Eye (tissue), 1 donor: ENCODE results near the gene TRAF3IP3.

Experiments
- DNase-seq: peaks from one replicate; pipeline ENCODE4 v3.0.0-alpha.2; 2015

The TRAF3IP3 gene, protein sequence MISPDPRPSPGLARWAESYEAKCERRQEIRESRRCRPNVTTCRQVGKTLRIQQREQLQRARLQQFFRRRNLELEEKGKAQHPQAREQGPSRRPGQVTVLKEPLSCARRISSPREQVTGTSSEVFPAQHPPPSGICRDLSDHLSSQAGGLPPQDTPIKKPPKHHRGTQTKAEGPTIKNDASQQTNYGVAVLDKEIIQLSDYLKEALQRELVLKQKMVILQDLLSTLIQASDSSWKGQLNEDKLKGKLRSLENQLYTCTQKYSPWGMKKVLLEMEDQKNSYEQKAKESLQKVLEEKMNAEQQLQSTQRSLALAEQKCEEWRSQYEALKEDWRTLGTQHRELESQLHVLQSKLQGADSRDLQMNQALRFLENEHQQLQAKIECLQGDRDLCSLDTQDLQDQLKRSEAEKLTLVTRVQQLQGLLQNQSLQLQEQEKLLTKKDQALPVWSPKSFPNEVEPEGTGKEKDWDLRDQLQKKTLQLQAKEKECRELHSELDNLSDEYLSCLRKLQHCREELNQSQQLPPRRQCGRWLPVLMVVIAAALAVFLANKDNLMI

DNA sequence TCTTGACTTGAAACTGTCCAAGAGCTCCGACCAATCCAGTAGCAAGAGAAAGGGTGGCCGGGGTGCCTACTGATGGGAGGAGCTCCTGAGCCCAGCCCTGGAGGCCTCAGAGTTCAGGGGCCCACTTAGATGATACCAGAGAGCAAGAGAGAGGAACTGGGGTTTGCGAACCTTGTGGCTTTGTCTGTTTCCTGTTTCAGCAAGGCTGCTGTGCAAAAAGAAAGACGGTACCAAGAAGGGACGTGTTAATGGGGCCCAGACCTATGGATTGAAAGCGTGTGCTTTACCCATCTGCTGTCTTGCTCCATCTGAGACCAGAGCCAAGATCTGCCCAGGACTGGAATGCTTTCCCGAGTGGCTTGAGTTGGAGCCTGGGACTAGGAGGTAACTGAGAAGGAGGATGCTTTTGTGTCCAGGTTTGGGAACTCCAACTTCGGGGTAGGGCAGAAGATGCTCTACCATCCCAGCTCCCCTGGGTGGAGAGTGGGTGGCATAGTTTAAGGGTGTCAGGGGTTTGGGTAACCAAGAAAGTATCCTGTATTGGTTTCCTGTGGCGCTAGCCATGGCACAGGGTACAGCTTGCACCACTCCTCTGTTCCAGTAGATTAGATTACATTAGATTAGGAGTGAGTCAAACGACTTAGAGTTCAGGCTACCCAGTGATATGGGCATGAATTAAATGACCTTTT, at the start of gene TRAF3IP3:
TSS of gene TRAF3IP3 (plus strand) at position 128 of the 689 bp plus-strand sequence. CDS start 3,987 bp downstream, outside the sequence.
- no peak for DNase-seq

DNA sequence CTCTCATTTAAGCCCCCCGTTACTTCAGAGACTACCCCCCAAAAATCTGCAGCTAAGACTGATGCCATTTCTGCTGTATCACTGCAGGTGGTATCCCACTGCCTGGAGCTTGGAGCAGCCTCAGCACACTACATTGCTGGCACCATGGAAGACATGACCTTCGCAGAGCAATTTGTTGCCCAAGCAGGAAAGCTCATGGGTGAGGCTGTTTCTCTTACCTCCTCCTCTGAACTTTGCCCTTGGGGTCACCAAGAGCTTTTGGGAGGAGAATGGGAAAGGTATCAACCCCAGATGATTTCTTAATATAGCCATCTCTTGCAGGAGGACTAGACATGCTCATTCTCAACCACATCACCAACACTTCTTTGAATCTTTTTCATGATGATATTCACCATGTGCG, 49.2 kb upstream of the TRAF3IP3 start:
- DNase-seq, result no peak

DNA sequence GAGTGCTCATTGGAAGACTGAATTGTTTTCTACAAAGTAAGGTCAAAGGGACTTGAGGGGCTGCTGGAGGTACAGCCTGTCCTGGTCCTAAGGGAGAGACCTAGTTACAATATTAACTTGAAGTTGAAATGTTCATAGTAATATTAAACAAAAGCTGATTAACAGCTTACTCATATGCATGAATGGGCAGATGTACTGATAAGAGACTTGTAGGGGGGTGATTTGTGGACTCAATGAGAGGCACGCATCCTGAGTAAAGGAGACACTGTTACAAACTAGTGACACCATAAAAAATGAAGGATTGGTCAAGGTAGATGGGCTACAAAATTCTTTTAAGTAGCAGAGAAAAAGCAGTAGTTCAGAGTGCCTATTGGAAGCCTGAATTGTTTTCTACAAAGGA, 48.5 kb upstream of the TRAF3IP3 start:
- DNase-seq, result no peak

DNA sequence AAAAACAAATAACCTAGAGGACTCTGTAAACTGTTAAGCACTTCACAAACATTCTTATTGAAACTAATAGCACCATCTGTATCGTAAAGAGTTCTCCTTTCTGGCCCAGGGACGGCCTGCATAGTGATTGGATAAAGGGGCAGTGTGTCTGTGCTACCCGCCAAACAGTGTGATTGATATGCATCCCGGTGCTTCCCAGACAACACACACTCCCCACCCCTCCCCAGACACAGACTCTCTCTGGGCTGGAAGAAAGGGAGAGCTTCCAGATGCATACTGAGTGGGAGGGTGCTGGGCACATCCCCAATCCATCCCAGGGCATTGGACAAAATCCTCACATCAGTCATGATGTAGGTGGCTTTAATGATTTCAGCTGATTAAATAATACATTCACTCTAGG, 47.6 kb upstream of the TRAF3IP3 start:
- no peak for DNase-seq

DNA sequence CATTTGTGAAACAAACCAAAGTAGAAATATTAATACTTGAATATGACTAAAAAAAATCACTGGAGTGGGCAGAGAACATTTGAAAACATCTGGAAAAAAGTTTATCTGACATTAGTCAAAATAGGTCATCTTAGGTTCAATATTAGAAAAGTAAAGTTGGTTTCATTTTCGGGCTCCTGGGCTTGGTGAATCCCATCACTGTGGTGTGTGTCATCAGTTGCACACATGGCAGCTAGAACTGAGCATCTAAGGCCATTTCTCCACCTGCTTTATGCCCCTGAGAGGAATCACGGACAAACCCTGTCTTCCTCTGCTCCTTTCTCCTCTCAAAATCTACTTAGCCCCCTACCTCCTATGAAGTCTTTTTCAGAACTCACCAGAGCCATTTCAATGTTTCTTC, 45.8 kb upstream of the TRAF3IP3 start:
- no peak for DNase-seq

DNA sequence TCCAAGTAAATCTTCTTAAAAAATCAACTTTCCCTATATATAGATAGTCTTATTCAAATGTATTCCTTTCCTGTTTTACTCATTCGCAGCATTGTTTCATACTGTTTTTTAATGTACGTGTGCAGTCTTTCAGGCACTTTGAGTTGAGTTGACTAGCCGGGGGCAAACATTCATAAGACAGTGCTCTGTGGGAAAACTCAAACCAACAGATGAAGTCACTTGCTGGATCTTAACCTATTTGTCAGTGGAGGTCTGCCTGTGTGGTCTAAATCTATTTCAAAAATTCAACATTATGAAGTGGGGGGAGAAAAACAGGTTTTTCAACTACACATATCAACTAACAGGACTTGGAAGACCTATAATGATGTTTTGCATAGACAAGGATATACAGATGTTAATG, 45.0 kb upstream of the TRAF3IP3 start:
- DNase-seq, result peak; percentile 16

DNA sequence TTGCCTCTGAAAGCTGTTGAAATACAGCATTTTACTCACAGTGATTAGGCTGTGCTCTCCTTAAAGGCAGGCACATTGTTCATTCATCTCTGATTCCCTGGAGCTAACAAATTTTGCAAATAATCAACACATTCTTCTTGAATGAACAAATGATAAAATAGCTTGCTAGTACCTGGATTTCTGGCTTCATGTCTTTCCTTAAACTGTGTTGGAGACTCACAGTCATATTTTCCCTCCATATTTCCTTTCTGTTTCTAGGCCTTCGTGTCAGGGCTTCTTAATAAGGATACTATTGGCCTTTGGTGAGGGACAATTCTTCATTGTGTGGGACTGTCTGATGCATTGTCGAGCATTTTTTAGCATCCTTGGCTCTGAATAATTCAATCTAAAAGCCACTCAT, 41.5 kb upstream of the TRAF3IP3 start:
- no peak for DNase-seq

DNA sequence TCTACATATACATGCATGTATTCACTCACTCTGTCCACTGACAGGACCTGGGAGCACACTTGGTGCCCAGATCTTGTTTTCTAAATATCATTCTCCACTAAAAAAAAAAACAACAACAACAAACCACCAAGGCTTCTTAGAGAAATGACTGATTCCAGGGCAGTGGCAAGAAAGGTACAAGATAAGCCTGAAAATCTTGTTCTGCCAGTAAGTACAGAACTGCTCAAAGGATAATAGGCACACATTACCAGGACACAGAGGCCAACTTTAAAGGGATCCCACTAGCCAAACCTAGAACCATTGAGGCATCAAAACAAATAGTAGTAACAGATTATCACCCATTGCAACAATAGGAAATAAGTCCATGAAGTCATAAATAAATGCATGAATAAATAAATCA, 40.5 kb upstream of the TRAF3IP3 start:
- DNase-seq, result no peak

DNA sequence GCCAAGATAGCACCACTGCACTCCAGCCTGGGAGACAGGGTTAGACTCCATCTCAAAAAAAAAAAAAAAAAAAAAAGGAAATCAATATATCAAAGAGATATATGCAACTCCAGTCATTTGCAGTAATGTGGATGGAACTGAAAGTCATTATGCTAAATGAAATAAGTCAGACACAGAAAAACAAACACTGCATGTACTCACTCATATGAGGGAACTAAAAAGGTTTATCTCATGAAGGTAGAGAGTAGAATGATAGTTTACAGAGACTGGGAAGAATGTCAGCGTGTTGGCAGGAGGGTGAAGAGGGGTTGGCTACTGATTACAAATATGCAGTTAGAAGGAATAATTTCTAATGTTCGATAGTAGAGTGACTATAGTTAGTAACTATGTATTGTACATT, 38.0 kb upstream of the TRAF3IP3 start:
- no peak for DNase-seq

DNA sequence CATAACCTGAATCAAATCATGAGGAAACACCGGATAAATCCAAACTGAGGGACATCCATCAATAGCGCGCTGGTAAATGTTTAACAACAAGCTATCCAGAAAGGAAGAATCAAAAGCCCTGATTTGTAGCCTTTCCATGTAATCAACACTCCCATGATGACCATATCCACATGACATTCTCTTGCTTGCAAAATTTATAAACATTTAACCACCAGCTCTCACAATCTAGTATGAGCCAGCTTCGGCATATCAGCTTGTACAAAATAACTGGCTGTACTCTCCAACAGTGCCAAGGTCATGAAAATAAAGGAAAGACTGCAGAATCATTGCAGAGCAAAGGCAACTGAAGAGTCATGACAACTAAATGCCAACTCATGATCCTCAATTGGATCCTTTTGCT, 35.5 kb upstream of the TRAF3IP3 start:
- DNase-seq, result no peak

DNA sequence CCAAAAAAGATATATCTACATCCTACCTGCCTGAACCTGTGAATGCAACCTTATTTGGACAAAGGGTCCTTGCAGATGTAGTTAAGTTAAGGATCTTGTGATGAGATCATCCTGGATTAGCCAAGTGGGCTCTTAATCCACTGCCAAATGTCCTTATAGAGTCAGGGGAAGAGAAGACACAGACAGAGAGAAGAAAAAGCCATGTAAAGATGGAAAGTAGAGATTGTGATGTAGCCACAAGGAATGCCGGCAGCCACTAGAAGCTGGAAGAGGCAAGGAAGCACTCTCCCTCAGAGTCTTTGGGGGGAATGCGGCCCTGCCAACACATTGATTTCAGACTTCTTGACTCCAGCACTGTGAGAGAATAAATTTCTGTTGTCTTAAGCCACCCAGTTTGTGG, 35.0 kb upstream of the TRAF3IP3 start:
- DNase-seq, result no peak

DNA sequence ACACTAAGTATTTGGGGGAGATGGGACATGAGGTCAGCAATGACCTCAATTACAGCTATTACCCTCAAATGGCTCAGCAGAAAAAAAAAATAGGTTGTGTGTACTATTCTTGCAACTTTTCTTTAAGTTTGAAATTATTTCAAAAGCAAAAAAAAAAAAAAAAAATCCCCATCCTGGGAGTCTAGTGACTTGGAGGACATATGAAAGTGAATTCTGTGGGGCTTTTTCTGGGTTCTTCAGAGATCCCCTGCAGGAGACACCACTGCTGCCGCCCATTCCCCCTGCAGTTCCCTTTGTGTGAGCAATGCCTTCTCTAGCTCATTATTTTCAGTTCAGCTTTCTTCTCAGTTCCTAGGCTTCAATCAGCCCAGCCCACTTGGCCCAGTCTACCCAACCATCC, 34.5 kb upstream of the TRAF3IP3 start:
- DNase-seq, result no peak

DNA sequence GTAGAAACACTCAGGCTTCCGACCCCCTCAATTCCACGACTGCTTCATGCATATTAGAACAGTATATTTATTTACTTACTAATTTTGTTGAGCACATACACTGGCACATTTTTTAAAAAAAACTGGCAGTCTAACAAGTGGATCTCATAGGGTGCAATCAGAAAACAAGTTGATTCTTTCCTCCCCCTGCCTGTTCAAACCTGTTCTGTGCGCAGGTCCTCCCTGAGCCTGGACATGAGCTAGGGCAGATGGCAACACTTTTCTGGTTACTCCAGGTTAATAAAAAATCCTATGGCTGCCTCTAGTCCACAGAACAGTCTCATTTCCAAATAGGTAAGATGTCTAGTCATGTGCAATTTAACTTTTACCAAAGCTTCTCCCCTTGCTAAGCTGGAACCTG, 32.6 kb upstream of the TRAF3IP3 start:
- no peak for DNase-seq

DNA sequence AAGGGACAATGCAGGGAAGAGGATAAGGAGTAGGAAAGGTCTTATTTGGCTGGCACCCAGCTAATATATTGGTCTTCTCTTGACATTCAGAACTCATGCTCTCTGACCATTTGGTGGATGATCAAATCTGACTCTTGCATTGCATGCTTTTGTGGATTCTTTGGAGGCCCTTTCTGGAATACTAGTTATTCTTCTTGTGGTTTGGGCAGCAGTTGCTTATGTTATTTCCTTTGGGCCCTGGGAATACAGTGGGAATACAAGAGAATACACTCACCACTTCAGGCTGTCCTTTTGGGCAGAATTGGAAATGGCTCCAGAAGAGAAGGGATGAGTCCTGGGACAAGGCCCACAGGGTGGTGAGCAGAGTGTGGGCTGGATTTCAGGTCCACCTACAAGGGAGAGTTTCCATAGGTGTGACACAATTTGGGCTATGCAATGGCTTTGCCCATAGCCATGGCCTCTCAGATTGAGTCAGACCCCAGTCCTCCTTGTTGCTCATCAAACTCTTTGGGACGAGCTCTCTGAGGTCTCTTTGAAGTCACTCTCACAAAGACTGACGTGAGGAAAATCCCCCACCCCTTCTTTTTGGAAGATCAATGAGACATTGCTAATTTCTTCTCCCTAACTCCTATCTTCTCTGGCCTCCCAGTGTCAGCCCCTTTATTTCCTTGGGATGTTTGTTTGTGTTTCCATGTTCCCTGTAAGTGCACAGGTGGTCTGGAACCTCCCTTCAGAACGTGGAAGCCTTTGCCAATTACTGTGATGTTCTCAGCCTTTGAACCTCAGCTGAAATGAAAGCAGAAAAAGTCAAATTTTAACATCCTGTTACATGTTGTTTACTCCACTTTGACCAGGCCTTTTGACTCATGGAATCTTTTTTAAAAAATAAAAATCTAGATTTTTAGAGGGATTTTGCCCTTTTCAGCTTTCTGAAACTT, 31.8 kb upstream of the TRAF3IP3 start:
- DNase-seq, result no peak

DNA sequence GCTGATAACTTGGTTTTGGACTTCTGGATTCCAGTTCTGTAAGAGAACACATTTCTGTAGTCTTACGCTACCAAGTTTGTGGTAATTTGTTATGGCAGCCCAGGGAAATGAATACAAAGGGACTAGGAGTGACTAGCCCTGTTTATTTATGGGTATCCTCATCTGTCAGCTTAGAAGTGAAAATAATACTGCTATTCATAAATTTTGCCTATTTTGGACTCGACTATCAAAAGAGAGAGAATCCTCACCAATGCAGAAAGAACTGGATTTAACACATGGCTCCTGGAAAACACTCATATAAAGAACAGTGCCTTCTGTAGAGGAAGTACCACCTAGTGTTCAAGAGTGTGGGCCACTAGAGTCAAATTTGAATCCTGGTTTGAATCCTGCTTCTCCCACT, 28.6 kb upstream of the TRAF3IP3 start:
- no peak for DNase-seq

DNA sequence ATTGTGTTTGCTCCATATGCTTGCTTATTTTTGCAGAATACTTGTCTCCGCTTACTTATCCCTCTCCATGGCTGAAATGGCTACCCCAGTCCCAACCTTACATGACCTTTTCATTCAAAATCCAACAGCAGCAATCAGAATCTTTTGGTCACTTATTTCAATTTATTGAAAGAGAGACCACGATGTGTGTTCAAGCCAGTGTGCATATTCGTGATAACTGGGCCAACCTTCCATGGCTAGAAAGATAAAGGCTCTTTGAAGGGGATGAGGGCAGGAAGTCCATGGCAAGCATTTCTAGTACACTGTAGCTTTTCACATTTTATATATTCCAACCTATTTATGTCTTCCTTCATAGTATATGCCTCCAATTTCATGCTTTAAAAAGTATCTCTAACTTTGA, 28.1 kb upstream of the TRAF3IP3 start:
- no peak for DNase-seq

DNA sequence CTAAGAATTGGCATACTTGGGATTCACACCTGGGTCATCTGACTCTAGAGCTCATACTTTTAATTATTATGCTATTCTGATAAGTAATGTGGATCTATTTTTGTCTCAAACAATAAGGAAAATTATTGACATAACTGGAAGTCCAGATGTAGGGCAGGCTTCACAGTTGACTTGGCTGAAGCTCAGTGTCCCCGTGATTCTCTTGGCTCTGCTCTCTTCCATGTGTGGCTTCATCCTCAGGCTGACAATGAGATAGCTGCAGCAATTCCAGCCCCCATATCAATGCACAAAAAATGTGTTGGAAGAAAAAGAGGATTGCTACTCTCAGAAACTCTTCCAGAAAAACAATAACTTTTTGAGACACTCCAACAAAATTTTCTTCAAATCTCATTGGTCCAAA, 27.4 kb upstream of the TRAF3IP3 start:
- no peak for DNase-seq

DNA sequence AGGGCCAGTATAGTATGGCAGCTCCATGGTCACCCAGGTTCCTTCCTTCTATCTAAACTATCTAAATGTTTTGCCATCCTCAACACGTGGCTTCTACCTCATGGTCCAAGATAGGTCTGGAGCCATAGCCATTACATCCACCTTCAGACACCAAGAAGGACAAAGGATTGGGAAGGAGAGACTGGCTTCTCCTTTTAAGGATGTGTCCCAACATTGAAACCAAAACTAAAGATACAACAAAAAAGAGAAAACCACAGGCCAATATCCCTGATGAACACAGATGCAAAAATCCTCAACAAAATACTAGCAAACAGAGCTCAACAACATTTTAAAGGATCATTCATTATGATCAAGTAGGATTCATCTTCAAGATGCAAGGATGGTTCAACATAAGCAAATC, 26.4 kb upstream of the TRAF3IP3 start:
- no peak for DNase-seq

DNA sequence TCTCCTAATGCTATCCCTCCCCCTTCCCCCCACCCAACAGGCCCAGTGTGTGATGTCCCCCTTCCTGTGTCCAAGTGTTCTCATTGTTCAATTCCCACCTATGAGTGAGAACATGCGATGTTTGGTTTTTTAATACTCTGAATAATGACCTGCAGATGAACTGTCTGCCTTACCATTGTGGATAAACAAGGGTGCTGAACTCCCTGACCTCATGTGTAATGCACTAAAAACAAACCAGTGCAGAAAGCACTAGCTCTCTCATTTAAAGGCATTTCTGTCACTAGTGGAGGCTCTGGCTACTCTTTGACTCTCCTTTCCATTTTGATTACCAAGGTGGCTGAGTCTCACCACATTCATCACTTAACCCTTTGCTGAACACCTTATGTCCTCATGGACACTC, 23.1 kb upstream of the TRAF3IP3 start:
- no peak for DNase-seq

DNA sequence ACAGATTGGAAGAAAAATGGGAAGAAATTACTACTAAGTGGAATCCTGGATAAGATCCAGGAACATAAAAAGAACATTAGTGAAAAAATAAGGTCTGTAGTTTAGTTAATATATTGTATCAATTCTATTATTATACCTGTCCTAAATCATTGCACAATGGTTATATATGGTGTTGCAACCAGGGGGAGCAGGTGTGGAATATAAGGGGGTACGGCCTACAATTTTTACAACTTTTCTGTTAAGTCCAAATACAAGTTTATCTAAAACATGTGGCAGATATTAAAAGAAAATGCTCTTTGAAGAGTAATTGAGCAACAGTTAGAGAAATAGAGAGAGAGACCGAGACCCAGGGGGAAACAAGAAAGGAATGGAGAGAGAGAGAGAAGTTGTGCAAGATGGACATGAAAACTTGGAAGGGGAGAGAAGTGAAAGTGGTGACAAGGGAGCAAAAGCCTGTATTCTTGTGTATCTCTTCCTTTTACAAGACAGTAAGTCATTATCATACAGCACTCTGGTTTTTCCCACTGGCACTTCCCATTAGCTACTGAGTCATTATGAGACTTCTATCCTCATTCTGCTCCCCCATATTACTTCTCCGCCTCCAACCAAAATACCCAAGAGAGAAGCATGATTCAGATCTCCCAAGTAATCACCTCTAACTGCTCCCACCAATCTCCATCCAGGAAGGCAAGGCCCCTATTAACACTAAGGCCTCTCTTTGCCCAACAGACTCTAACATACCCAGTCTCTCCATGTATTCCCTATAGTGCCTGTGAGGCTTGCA, 22.3 kb upstream of the TRAF3IP3 start:
- DNase-seq, result no peak

DNA sequence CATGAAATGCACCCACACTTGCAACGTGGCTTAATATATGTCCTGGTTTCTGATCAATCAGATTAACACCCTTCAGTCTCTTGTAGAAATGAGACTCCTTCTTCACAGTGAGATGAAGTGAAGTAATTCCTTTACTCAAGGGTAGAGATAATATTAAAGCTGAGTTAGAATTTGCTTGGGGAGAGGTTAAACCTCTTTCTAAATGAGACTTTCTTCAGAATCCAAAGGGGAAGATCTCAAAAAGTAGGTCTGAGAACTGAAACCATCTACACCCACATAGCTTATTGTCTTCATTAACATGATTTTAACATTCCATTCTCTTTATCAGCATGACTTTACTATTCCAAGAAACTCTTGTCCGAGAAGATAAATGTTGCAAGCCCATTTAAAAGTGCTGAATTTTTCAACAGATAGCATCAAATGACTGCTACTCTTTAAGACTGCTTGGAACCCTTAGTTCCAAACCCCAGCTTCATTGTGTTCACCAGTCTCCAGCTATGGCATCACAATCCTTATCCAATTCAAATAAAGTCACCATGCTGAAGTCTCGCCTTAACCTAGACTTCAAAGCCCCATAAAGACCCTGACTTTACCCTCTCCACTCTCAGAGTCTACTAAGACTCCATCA, 19.2 kb upstream of the TRAF3IP3 start:
- no peak for DNase-seq

DNA sequence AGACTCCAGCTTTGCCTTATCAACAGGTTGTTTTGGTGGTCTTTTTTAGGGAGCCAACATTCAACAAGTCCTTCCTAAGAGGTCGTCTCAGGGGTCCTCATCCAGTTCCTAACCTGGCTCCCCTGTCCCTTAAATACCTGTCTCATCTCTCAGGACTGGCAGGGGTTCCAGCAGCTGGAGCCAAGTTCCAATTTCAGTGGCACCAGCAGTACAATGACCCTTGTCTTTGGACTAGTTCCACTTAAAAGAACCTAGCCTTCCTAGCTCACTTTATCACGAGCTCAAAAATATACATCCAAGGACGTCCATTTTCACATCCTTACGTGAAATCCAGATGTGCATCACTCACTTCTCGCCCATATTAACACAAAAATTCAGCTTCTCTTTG, 18.7 kb upstream of the TRAF3IP3 start:
- DNase-seq, result no peak
